Nephron progenitor cell (in vitro differentiated cells): ENCODE data around the gene KIAA1549.

Source experiments
- DNase-seq: peaks from one replicate; pipeline ENCODE4 v3.0.0; 2021
- H3K27ac Mint-ChIP-seq: 2 replicates; pipeline ENCODE4 v1.8.0; 2021; ENCODE audit warnings: mild to moderate bottlenecking, moderate library complexity, mixed read lengths
- H3K27me3 Mint-ChIP-seq: 2 replicates; pipeline ENCODE4 v1.8.0; 2021; ENCODE audit warnings: mild to moderate bottlenecking, low read depth, mixed read lengths; ENCODE audit not compliant: poor library complexity
- H3K36me3 Mint-ChIP-seq: 2 replicates; pipeline ENCODE4 v1.8.0; 2021; ENCODE audit warnings: low read depth, mixed read lengths
- H3K4me1 Mint-ChIP-seq: 2 replicates; pipeline ENCODE4 v1.8.0; 2021; ENCODE audit warnings: mixed read lengths
- H3K4me3 Mint-ChIP-seq: 2 replicates; pipeline ENCODE4 v1.8.0; 2021; ENCODE audit warnings: mild to moderate bottlenecking, moderate library complexity, mixed read lengths
- H3K9me3 Mint-ChIP-seq: 2 replicates; pipeline ENCODE4 v1.8.0; 2021; ENCODE audit warnings: mild to moderate bottlenecking, moderate library complexity, mixed read lengths
- CTCF ChIP-seq: fragments of 200-600 bp; sonication (generic); IDR thresholded peaks from 2 replicates; pipeline ENCODE4 v1.5.0; 2021; ENCODE audit warnings: antibody characterized with exemption

The KIAA1549 gene

DNA sequence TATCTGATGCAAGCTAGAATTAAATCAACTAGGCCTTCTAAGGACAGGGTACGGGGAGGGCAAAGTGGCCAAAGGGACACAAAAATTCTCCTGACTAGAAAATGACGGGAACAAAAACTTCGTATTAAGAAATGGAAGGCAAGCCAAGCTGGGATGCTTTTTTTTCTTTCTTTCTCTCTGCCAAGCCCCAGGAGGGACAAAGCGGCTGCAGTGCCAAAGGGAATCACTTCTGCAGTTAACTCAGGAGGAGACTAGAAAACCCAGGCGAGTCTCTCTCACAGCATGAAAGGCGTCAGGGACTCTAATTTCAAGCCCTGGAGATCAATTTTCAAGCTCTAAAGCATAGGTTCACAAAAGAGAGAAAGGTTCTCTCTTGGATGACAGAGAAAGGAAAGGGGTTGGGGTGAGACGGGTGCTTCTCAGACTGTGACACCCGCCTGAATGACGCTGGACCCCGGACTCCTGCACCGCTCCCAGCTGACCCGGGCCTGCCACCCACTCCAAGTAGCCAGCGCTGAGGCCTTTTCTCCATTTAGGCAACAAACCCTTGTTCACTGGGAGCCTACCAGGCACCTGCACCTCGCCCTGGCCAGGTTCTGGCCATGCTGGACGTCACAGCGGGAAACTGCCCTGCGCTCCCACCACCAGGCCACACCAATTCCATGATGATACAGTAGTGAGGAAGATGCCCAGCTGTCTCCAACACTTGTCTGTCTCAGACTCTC, 56.5 kb downstream of the KIAA1549 start:
- Mint-ChIP-seq H3K9me3 (peaks cover 9% of the 10 kb centered on the region), H3K27ac (peak overlapping the region; percentile 97), H3K27me3 (peaks cover 3% of the 10 kb centered on the region), H3K4me3 (peak overlapping the region; percentile 6), H3K36me3 (peaks cover 23% of the 10 kb centered on the region), H3K4me1 (peaks cover 37% of the 10 kb centered on the region)
- no peak for TF ChIP-seq CTCF
- DNase-seq: no peak

GRCh38 chr7:138921277-138921676, 59.9 kb downstream of the KIAA1549 start:
- peaks cover 38% of the 10 kb centered on the region for H3K36me3 Mint-ChIP-seq
- peaks cover 9% of the 10 kb centered on the region for H3K9me3 Mint-ChIP-seq
- DNase-seq: no peak
- H3K27ac Mint-ChIP-seq: no peak overlapping the region
- no peaks in the 10 kb centered on the region for H3K27me3 Mint-ChIP-seq
- peaks cover 49% of the 10 kb centered on the region for H3K4me1 Mint-ChIP-seq
- H3K4me3 Mint-ChIP-seq: no peak overlapping the region
- no peak for TF ChIP-seq CTCF

DNA sequence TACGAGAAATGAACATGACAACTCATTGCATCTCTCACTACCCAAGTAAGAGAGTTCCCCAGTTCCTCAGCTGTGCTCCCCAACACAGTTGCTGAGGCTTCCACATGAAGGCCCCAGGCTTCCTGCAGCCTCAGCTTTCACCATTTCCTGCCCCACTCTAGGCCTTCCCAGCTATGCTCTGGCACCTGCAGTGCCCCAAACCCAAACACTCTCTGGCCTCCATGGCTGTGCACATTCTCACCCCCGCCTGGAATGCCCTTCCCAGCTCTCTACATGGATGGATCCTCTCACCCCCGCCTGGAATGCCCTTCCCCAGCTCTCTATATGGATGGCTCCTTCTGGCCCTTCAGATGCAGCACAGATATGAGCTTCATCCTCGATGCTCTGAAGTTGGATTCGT, 61.3 kb downstream of the KIAA1549 start:
- Mint-ChIP-seq H3K4me1 (peaks cover 40% of the 10 kb centered on the region), H3K9me3 (peaks cover 9% of the 10 kb centered on the region), H3K36me3 (peaks cover 49% of the 10 kb centered on the region), H3K27ac (peak overlapping the region; percentile 1), H3K27me3 (no peaks in the 10 kb centered on the region), H3K4me3 (no peak overlapping the region)
- no peak for TF ChIP-seq CTCF
- DNase-seq: no peak

GRCh38 chr7:138919216-138919615, 62.0 kb downstream of the KIAA1549 start:
- H3K9me3 Mint-ChIP-seq: peaks cover 9% of the 10 kb centered on the region
- no peak overlapping the region for H3K4me3 Mint-ChIP-seq
- H3K4me1 Mint-ChIP-seq: peaks cover 40% of the 10 kb centered on the region
- no peaks in the 10 kb centered on the region for H3K27me3 Mint-ChIP-seq
- no peak for TF ChIP-seq CTCF
- no peak overlapping the region for H3K27ac Mint-ChIP-seq
- no peak for DNase-seq
- peaks cover 56% of the 10 kb centered on the region for H3K36me3 Mint-ChIP-seq

- peaks cover 58% of the 10 kb centered on the region for H3K36me3 Mint-ChIP-seq
- TF ChIP-seq CTCF: no peak
These were observed 62.4 kb downstream of the KIAA1549 start for GRCh38 chr7:138918756-138919155.

GRCh38 chr7:138918176-138918575, 63.0 kb downstream of the KIAA1549 start:
- Mint-ChIP-seq H3K27ac (peak overlapping the region; percentile 94), H3K4me1 (peaks cover 39% of the 10 kb centered on the region), H3K36me3 (peaks cover 62% of the 10 kb centered on the region), H3K27me3 (no peaks in the 10 kb centered on the region), H3K9me3 (peaks cover 9% of the 10 kb centered on the region), H3K4me3 (no peak overlapping the region)
- no peak for DNase-seq
- no peak for TF ChIP-seq CTCF

More at GRCh38 chr7:138918756-138919155, 62.4 kb downstream of the KIAA1549 start:
- Mint-ChIP-seq H3K27me3 (no peaks in the 10 kb centered on the region), H3K4me1 (peaks cover 39% of the 10 kb centered on the region), H3K9me3 (peaks cover 9% of the 10 kb centered on the region), H3K4me3 (no peak overlapping the region), H3K27ac (no peak overlapping the region)
- DNase-seq: no peak
